Psoas muscle (tissue), 8 donors: ENCODE results near the gene GAN. TPM values are rescaled to one million over a fixed set of nuclear protein-coding genes. Genes with fewer than 3 reads are reported as not detected.
"Not testable (repeated sequence)": the region's sequence is repeated elsewhere in the genome, so short reads cannot be mapped to it uniquely, and the experiment has no call there.

Experiments used
- ATAC-seq, 4 donors: fragments of 200-7000 bp; cut with Tn5 transposase; one replicate each; pipeline ENCODE4 v1.9.1; 2020; ENCODE audit warnings: moderate library complexity in 3 of 4, mild to moderate bottlenecking in 2 of 4
- DNase-seq, 2 donors: peaks; one replicate each; pipeline ENCODE4 v3.0.0-alpha.2; 2020
- H3K27ac ChIP-seq: fragments of 200-600 bp; one replicate; pipeline ENCODE4 v1.8.0; 2022
- H3K27me3 ChIP-seq, 3 donors: fragments of 200-600 bp in 1 of 3; one replicate each; pipeline versions ENCODE4 v1.6.1 to v1.8.0; 2013 to 2022; ENCODE audit warnings: low read length in 2 of 3, mild to moderate bottlenecking in 2 of 3, moderate library complexity in 1 of 3; ENCODE audit not compliant: insufficient read depth in 3 of 3
- H3K36me3 ChIP-seq, 2 donors: fragments of 200-600 bp in 1 of 2; one replicate each; pipeline versions ENCODE4 v1.6.1 to v1.8.0; 2013 to 2022; ENCODE audit warnings: low read depth in 1 of 2, mild to moderate bottlenecking in 1 of 2, moderate library complexity in 1 of 2; ENCODE audit not compliant: insufficient read depth in 1 of 2
- H3K4me1 ChIP-seq: fragments of 200-600 bp; one replicate; pipeline ENCODE4 v1.8.0; 2022
- H3K4me3 ChIP-seq: fragments of 200-600 bp; one replicate; pipeline ENCODE4 v1.8.0; 2022; ENCODE audit warnings: mild to moderate bottlenecking
- H3K9me3 ChIP-seq: fragments of 200-600 bp; one replicate; pipeline ENCODE4 v1.8.0; 2022
- CTCF ChIP-seq: fragments of 200-600 bp; IDR thresholded peaks from one replicate; pipeline ENCODE4 v1.8.0; 2022; ENCODE audit warnings: antibody characterized with exemption
- WGBS, 3 donors: extraction: QIAGEN DNeasy Blood & Tissue Kit; methylation state at CpG; one replicate each; pipeline versions ENCODE4 v1.1.6 to v1.1.7; 2013; 5-methylcytosine and 5-hydroxymethylcytosine counted together
- intact Hi-C, 2 donors: fragments of 100-400 bp; cut with DNase I; formaldehyde crosslinking; loops; one replicate each; pipeline versions ENCODE4 v1.11.0 to v1.14.2; 2022
- polyA plus RNA-seq, 3 donors: library from polyadenylated mRNA; stranded (reverse); fragments of 200-250 nt; gene quantifications; one replicate each; pipeline ENCODE4 v1.2.3, GENCODE V29; 2013
- total RNA-seq, 4 donors: library from RNA; stranded (reverse); fragmentation: NEBNext Ultra II Directional in 2 of 4; extraction: Animal tissue kit (Norgen Biotek cat#: 25700) in 2 of 4; gene quantifications; one replicate each; pipeline versions ENCODE4 v1.2.1 to v1.2.4, GENCODE V29; 2021 to 2023
- donor health status: healthy with polysubstance abuse.
- donor health status: DM: no; HTN: no; CAD: no; lungs with moderate emphysema.
- donor health status: Bipolar disorder and iron deficiency.
- donor health status: healthy.
- donor health status: DM: yes; HTN: yes; CAD: no.
- donor health status: DM: no; HTN: no; CAD: no.
- donor health status: DM: no; HTN: no; CAD: no.
- donor health status: DM: yes; HTN: yes; CAD: no.

Gene GAN
- total and polyA plus RNA-seq, 7 donors = 1.0 to 8.3 (median 5.5) TPM

GRCh38 chr16:81337097-81337496 lies 22.3 kb downstream of the GAN start:
- H3K9me3 ChIP-seq = no peaks in the 10 kb centered on the region
- no peak for TF ChIP-seq CTCF
- WGBS, 3 donors = 93% methylated on average over 5 of the region's 5 CpGs
- no peaks in the 10 kb centered on the region for H3K36me3 ChIP-seq
- H3K4me3 ChIP-seq = no peak overlapping the region
- no peak for DNase-seq
- H3K27ac ChIP-seq = no peak overlapping the region
- intact Hi-C loops = no loop called here
- H3K4me1 ChIP-seq = no peaks in the 10 kb centered on the region
- ATAC-seq = no peak
- H3K27me3 ChIP-seq = no peaks in the 10 kb centered on the region

- WGBS, 3 donors = 96 to 100% (median 96%) methylated on average over 3 of the region's 3 CpGs
- H3K27me3 ChIP-seq, intact Hi-C loops, H3K4me3 ChIP-seq, H3K4me1 ChIP-seq, H3K27ac ChIP-seq, DNase-seq, ATAC-seq, H3K36me3 ChIP-seq: not testable (repeated sequence)
- peaks cover 31% of the 10 kb centered on the region for H3K9me3 ChIP-seq
Measured at GRCh38 chr16:81345172-81345571, 30.4 kb downstream of the GAN start.

GRCh38 chr16:81347425-81347824 lies 32.7 kb downstream of the GAN start:
- ATAC-seq = no peak
- DNase-seq = no peak
- Histone ChIP-seq H3K9me3 (peaks cover 31% of the 10 kb centered on the region), H3K4me3 (no peak overlapping the region), H3K27me3 (no peaks in the 10 kb centered on the region), H3K4me1 (no peaks in the 10 kb centered on the region), H3K27ac (no peak overlapping the region), H3K36me3 (no peaks in the 10 kb centered on the region)
- intact Hi-C loops = no loop called here
- TF ChIP-seq CTCF = no peak
- 95 to 98% (median 95%) methylated on average over 1 of the region's 1 CpG for WGBS, 3 donors

- WGBS, 3 donors = 89 to 94% (median 92%) methylated on average over 4 of the region's 4 CpGs
- no peaks in the 10 kb centered on the region for H3K27me3 ChIP-seq
- ATAC-seq (no peak), DNase-seq (no peak)
- TF ChIP-seq CTCF = no peak
- H3K27ac ChIP-seq = no peak overlapping the region
- intact Hi-C loops = no loop called here
- H3K36me3 ChIP-seq = peaks cover 0 to 8% of the 10 kb centered on the region in 2 donors
- no peak overlapping the region for H3K4me3 ChIP-seq
- no peaks in the 10 kb centered on the region for H3K4me1 ChIP-seq
- peaks cover 27% of the 10 kb centered on the region for H3K9me3 ChIP-seq
Measured at GRCh38 chr16:81349608-81350305, 35.0 kb downstream of the GAN start.

GRCh38 chr16:81350306-81350615 lies 35.5 kb downstream of the GAN start:
- H3K27me3 ChIP-seq = no peaks in the 10 kb centered on the region
- peaks cover 0 to 10% of the 10 kb centered on the region in 2 donors for H3K36me3 ChIP-seq
- 97 to 99% (median 98%) methylated on average over 4 of the region's 4 CpGs for WGBS, 3 donors
- peaks cover 26% of the 10 kb centered on the region for H3K9me3 ChIP-seq
- DNase-seq (no peak), ATAC-seq (no peak)
- intact Hi-C loops = no loop called here
- TF ChIP-seq CTCF = no peak
- no peak overlapping the region for H3K4me3 ChIP-seq
- no peak overlapping the region for H3K27ac ChIP-seq
- no peaks in the 10 kb centered on the region for H3K4me1 ChIP-seq
